Keratinocyte (primary cell): ENCODE data around the gene GAS5. TPM values are rescaled to one million over a fixed set of nuclear protein-coding genes. Genes with fewer than 3 reads are reported as not detected.

Source experiments
- DNase-seq: peaks from one replicate; pipeline ENCODE4 v3.0.0-alpha.2; 2011; ENCODE audit warnings: low read depth, missing footprints, low spot score
- FAIRE-seq: peaks from 2 replicates; lab custom pipeline; 2011; peaks lifted over from hg19 to GRCh38; lab: Jason Lieb, UNC
- H2AFZ ChIP-seq: 2 replicates; pipeline ENCODE4 v1.6.0; 2012; ENCODE audit warnings: low read length, control low read depth, inconsistent platforms; ENCODE audit not compliant: control insufficient read depth
- H3K27ac ChIP-seq: 2 replicates; pipeline ENCODE4 v1.5.1; 2011; ENCODE audit warnings: low read length; ENCODE audit not compliant: control insufficient read depth, insufficient read depth
- H3K27me3 ChIP-seq: 3 replicates; pipeline ENCODE4 v1.6.0; 2011; ENCODE audit warnings: low read length; ENCODE audit not compliant: control insufficient read depth, insufficient read depth; ENCODE audit errors: extremely low read depth
- H3K36me3 ChIP-seq, 2 experiments: 2 replicates in 1 of 2; 3 replicates in 1 of 2; pipeline ENCODE4 v1.5.1; 2011; ENCODE audit warnings: low read length in 2 of 2, mild to moderate bottlenecking in 1 of 2; ENCODE audit not compliant: control insufficient read depth in 2 of 2, insufficient read depth in 2 of 2; ENCODE audit errors: extremely low read depth in 1 of 2
- H3K4me1 ChIP-seq: 3 replicates; pipeline ENCODE4 v1.5.1; 2011; ENCODE audit warnings: low read length; ENCODE audit not compliant: control insufficient read depth, insufficient read depth; ENCODE audit errors: extremely low read depth
- H3K4me2 ChIP-seq: 3 replicates; pipeline ENCODE4 v1.6.0; 2011; ENCODE audit warnings: low read depth, low read length; ENCODE audit not compliant: control insufficient read depth, insufficient read depth; ENCODE audit errors: extremely low read depth
- H3K4me3 ChIP-seq, 3 experiments: fragments of 200-600 bp in 1 of 3; sonication (generic) in 1 of 3; 2 replicates in 2 of 3; 3 replicates in 1 of 3; pipeline ENCODE4 v1.5.1; 2011 to 2016; ENCODE audit warnings: low read length in 3 of 3, mild to moderate bottlenecking in 3 of 3, control low read depth in 2 of 3, inconsistent platforms in 1 of 3, low read depth in 1 of 3, mixed read lengths in 1 of 3, mixed run types in 1 of 3, moderate library complexity in 1 of 3; ENCODE audit not compliant: control insufficient read depth in 2 of 3, insufficient read depth in 2 of 3; ENCODE audit errors: extremely low read depth in 1 of 3
- H3K79me2 ChIP-seq: 2 replicates; pipeline ENCODE4 v1.6.0; 2012; ENCODE audit warnings: low read length; ENCODE audit not compliant: control insufficient read depth, insufficient read depth
- H3K9ac ChIP-seq: 3 replicates; pipeline ENCODE4 v1.6.0; 2011; ENCODE audit warnings: low read length; ENCODE audit not compliant: control insufficient read depth, insufficient read depth; ENCODE audit errors: extremely low read depth
- H3K9me1 ChIP-seq: 3 replicates; pipeline ENCODE4 v1.6.0; 2011; ENCODE audit warnings: low read length; ENCODE audit not compliant: control insufficient read depth, insufficient read depth; ENCODE audit errors: extremely low read depth
- H3K9me3 ChIP-seq: 2 replicates; pipeline ENCODE4 v1.5.1; 2012; ENCODE audit warnings: low read depth, low read length; ENCODE audit not compliant: control insufficient read depth
- H4K20me1 ChIP-seq: 3 replicates; pipeline ENCODE4 v1.6.0; 2011; ENCODE audit warnings: low read length; ENCODE audit not compliant: control insufficient read depth, insufficient read depth; ENCODE audit errors: extremely low read depth
- EZH2 ChIP-seq: IDR thresholded peaks from one replicate; pipeline ENCODE4 v1.6.1; 2012; ENCODE audit warnings: inconsistent platforms, mild to moderate bottlenecking, low read length, moderate library complexity
- dilution Hi-C: fragments of 300-500 bp; cut with MboI; formaldehyde crosslinking; loops from one replicate; pipeline ENCODE4 v1.7.0; 2020; ENCODE audit warnings: low sequenced_read_pairs; ENCODE audit not compliant: extremely low pct_ligation_motif_present
- polyA plus RNA-seq, 5 experiments: library from polyadenylated mRNA; depleted of rRNA in 3 of 5; stranded (reverse) in 3 of 5; stranded (forward) in 1 of 5; unstranded in 1 of 5; fragments of >200 nt; gene quantifications; 1 replicate in 1 of 5; 2 replicates in 3 of 5; 3 replicates in 1 of 5; pipeline versions ENCODE4 v1.2.1 to v1.2.3, GENCODE V29; 2011 to 2012; ENCODE audit warnings: missing spikeins in 2 of 5, low read depth in 1 of 5, low replicate concordance in 1 of 5
- TF ChIP-seq, protein P1 (sequence below), 3 experiments: IDR thresholded peaks in 1 of 3; conservative IDR thresholded peaks in 1 of 3; optimal IDR thresholded peaks in 1 of 3; 2 replicates in 2 of 3; 3 replicates in 1 of 3; pipeline versions ENCODE3 to v1.5.1; 2011; ENCODE audit warnings: low read length in 3 of 3, mild to moderate bottlenecking in 3 of 3, moderate library complexity in 2 of 3, control low read depth in 1 of 3, inconsistent platforms in 1 of 3; ENCODE audit not compliant: insufficient read depth in 2 of 3; ENCODE audit errors: extremely low read depth in 1 of 3

GAS5 gene
- polyA plus RNA-seq, 1 donor (not counting 4 experiments of a cell fraction or from before 2014, with no cell fraction given) = 1,196 TPM

- Histone ChIP-seq H3K27ac (no peak overlapping the region), H3K79me2 (no peaks in the 10 kb centered on the region), H4K20me1 (no peaks in the 10 kb centered on the region), H3K4me2 (no peak overlapping the region), H3K9me3 (no peaks in the 10 kb centered on the region), H3K36me3 (peaks cover 5 to 16% of the 10 kb centered on the region in 2 experiments), H3K9me1 (no peaks in the 10 kb centered on the region), H3K9ac (no peak overlapping the region), H3K27me3 (no peaks in the 10 kb centered on the region), H2AFZ (no peak overlapping the region), H3K4me3 (no peak overlapping the region), H3K4me1 (no peaks in the 10 kb centered on the region)
- TF ChIP-seq, protein P1, sequence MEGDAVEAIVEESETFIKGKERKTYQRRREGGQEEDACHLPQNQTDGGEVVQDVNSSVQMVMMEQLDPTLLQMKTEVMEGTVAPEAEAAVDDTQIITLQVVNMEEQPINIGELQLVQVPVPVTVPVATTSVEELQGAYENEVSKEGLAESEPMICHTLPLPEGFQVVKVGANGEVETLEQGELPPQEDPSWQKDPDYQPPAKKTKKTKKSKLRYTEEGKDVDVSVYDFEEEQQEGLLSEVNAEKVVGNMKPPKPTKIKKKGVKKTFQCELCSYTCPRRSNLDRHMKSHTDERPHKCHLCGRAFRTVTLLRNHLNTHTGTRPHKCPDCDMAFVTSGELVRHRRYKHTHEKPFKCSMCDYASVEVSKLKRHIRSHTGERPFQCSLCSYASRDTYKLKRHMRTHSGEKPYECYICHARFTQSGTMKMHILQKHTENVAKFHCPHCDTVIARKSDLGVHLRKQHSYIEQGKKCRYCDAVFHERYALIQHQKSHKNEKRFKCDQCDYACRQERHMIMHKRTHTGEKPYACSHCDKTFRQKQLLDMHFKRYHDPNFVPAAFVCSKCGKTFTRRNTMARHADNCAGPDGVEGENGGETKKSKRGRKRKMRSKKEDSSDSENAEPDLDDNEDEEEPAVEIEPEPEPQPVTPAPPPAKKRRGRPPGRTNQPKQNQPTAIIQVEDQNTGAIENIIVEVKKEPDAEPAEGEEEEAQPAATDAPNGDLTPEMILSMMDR (optimal IDR thresholded peaks at IDR 0.05 in 1 of 3, IDR thresholded peaks at IDR 0.05 in 1 of 3, conservative IDR thresholded peaks at IDR 0.05 in 1 of 3; ENCODE audit: extremely low read depth in 1 of 3, insufficient read depth in 2 of 3, low read length in 3 of 3) = no peak
- no peak for TF ChIP-seq EZH2
- FAIRE-seq (no peak), DNase-seq (no peak)
- dilution Hi-C loops = no loop called here
Measured at GRCh38 chr1:173856014-173856413, 11.8 kb downstream of the GAS5 start.

DNA sequence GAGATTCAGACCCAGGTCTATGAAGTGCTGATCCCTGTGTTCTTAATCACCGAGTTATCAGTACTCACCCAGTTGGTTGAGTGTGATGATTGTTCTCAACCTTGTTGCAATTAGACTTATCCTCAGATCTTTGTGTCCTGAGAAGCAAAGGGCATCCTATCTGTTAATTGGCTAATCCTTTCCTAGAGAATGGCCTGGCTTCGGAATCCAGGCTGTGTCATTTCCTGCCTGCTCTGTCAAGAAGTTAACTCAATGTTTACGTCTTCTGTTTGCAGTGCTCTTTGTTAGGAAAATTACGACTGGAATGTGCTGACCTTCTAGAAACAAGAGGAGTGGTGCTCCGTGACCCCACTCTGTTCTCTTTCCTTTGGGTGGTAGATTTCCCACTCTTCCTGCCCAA is 14.7 kb downstream of the GAS5 start:
- H4K20me1 ChIP-seq = no peaks in the 10 kb centered on the region
- FAIRE-seq (no peak), DNase-seq (no peak)
- no peak overlapping the region for H3K4me2 ChIP-seq
- dilution Hi-C loops = no loop called here
- H3K9ac ChIP-seq = no peak overlapping the region
- H3K79me2 ChIP-seq = no peaks in the 10 kb centered on the region
- no peak overlapping the region for H3K4me3 ChIP-seq
- H3K27me3 ChIP-seq = no peaks in the 10 kb centered on the region
- no peaks in the 10 kb centered on the region for H3K9me1 ChIP-seq
- H3K36me3 ChIP-seq = peaks cover 5 to 18% of the 10 kb centered on the region in 2 experiments
- no peaks in the 10 kb centered on the region for H3K4me1 ChIP-seq
- no peak for TF ChIP-seq EZH2
- TF ChIP-seq, protein P1 (optimal IDR thresholded peaks at IDR 0.05 in 1 of 3, IDR thresholded peaks at IDR 0.05 in 1 of 3, conservative IDR thresholded peaks at IDR 0.05 in 1 of 3; ENCODE audit: extremely low read depth in 1 of 3, insufficient read depth in 2 of 3, low read length in 3 of 3) = no peak
- H2AFZ ChIP-seq = no peak overlapping the region
- no peak overlapping the region for H3K27ac ChIP-seq
- H3K9me3 ChIP-seq = no peaks in the 10 kb centered on the region
